HepG2 (cell line): ENCODE results near the gene RABIF. TPM values are rescaled to one million over a fixed set of nuclear protein-coding genes. Genes with fewer than 3 reads are reported as not detected.

Source experiments
- ATAC-seq: fragments of 200-7000 bp; cut with Tn5 transposase; 3 replicates; pipeline ENCODE4 v1.9.1; 2020; ENCODE audit warnings: mild to moderate bottlenecking, moderate library complexity
- BruUV-seq: library from RNA; stranded (reverse); fragments of 400-500 nt; replicated peaks from 2 replicates; lab custom pipeline; 2021; lab: Mats Ljungman, UMichigan
- CTCF ChIA-PET: fragments of 300-600 bp; formaldehyde crosslinking; extraction: SDS; loops from one replicate; lab custom pipeline; 2021; ENCODE audit warnings: low total read pairs, inconsistent platforms, low intra/inter-chr PET ratio; lab: Yijun Ruan, JAX
- POLR2A ChIA-PET: fragments of 350-600 bp; sonication (Branson Sonifier 250); formaldehyde crosslinking; loops from one replicate; lab custom pipeline; 2020; ENCODE audit warnings: antibody characterized with exemption, inconsistent platforms; lab: Yijun Ruan, JAX
- DNase-seq: peaks from one replicate; pipeline ENCODE4 v3.0.0-alpha.2; 2015; ENCODE audit warnings: low spot score
- FAIRE-seq: peaks from 3 replicates; lab custom pipeline; 2011; peaks lifted over from hg19 to GRCh38; lab: Jason Lieb, UNC
- H2AFZ ChIP-seq: one replicate; pipeline ENCODE4 v1.6.1; 2011; ENCODE audit warnings: low read length, inconsistent platforms
- H3K27ac ChIP-seq: fragments of 300-600 bp; 3 replicates; pipeline ENCODE4 v1.8.0; 2011; ENCODE audit warnings: mixed run types, mild to moderate bottlenecking, mixed read lengths, low read length, inconsistent platforms; ENCODE audit not compliant: insufficient read depth; ENCODE audit errors: extremely low read length
- H3K27me3 ChIP-seq, 2 experiments: fragments of 200-600 bp in 1 of 2; 2 replicates in 1 of 2; 3 replicates in 1 of 2; pipeline versions ENCODE4 v1.6.0 to v1.8.0; 2011; ENCODE audit warnings: low read length in 2 of 2, mild to moderate bottlenecking in 2 of 2, moderate library complexity in 2 of 2, inconsistent platforms in 1 of 2; ENCODE audit not compliant: insufficient read depth in 2 of 2, control insufficient read depth in 1 of 2
- H3K36me3 ChIP-seq, 2 experiments: fragments of 200-600 bp in 1 of 2; replicated peaks in 1 of 2; 2 replicates in 1 of 2; 3 replicates in 1 of 2; pipeline versions ENCODE4 v1.5.1 to v1.8.0; 2011; ENCODE audit warnings: low read length in 2 of 2, inconsistent platforms in 1 of 2; ENCODE audit not compliant: insufficient read depth in 2 of 2, control insufficient read depth in 1 of 2
- H3K4me1 ChIP-seq: 2 replicates; pipeline ENCODE4 v1.5.1; 2012; ENCODE audit warnings: low read length, inconsistent platforms; ENCODE audit not compliant: insufficient read depth
- H3K4me2 ChIP-seq: 2 replicates; pipeline ENCODE4 v1.6.0; 2011; ENCODE audit warnings: low read depth, low read length, inconsistent platforms
- H3K4me3 ChIP-seq, 3 experiments: fragments of 200-600 bp in 1 of 3; sonication (generic), shearing (Covaris generic) in 1 of 3; replicated peaks in 1 of 3; 2 replicates each; pipeline ENCODE4 v1.5.1; 2011 to 2016; ENCODE audit warnings: low read length in 3 of 3, inconsistent platforms in 2 of 3, low read depth in 2 of 3, mild to moderate bottlenecking in 2 of 3, control low read depth in 1 of 3, mixed read lengths in 1 of 3; ENCODE audit not compliant: insufficient read depth in 1 of 3
- H3K79me2 ChIP-seq: one replicate; pipeline ENCODE4 v1.6.1; 2011; ENCODE audit warnings: low read length, inconsistent platforms; ENCODE audit not compliant: insufficient read depth
- H3K9ac ChIP-seq: 2 replicates; pipeline ENCODE4 v1.6.0; 2011; ENCODE audit warnings: mild to moderate bottlenecking, low read depth, low read length, inconsistent platforms; ENCODE audit not compliant: insufficient read depth
- H3K9me3 ChIP-seq: 2 replicates; pipeline ENCODE4 v1.5.1; 2012; ENCODE audit warnings: mild to moderate bottlenecking, low read length
- H4K20me1 ChIP-seq: 2 replicates; pipeline ENCODE4 v1.6.0; 2011; ENCODE audit warnings: inconsistent platforms, mild to moderate bottlenecking, low read length, moderate library complexity; ENCODE audit not compliant: insufficient read depth
- PAXIP1 ChIP-seq: sonication (generic); formaldehyde crosslinking; conservative IDR thresholded peaks from 2 replicates; pipeline ENCODE4 v1.4.0; 2020; ENCODE audit warnings: mild to moderate bottlenecking, missing genetic modification reagents, moderate library complexity
- ZNF747 ChIP-seq: sonication (generic); formaldehyde crosslinking; IDR thresholded peaks from 2 replicates; pipeline ENCODE4 v1.8.1; 2023; ENCODE audit warnings: missing genetic modification reagents, mild to moderate bottlenecking, borderline replicate concordance
- WGBS: methylation state at CpG from one replicate; pipeline ENCODE4 v1.1.6; 2017; ENCODE audit warnings: low lambda C conversion rate; 5-methylcytosine and 5-hydroxymethylcytosine counted together
- in situ Hi-C: cut with HindIII; loops from 2 replicates; pipeline ENCODE4 v1.10.0; 2017; ENCODE audit warnings: low pct_unique_long_range_greater_than_20kb; ENCODE audit not compliant: extremely low pct_ligation_motif_present
- intact Hi-C: fragments of 100-400 bp; cut with micrococcal nuclease; formaldehyde crosslinking; loops from one replicate; pipeline ENCODE4 v1.10.0; 2022; ENCODE audit not compliant: unreplicated experiment
- polyA plus RNA-seq, 8 experiments: library from polyadenylated mRNA; depleted of rRNA in 3 of 8; stranded (reverse) in 7 of 8; unstranded in 1 of 8; fragments of >200 nt; fragmentation: Illumina TruSeq in 4 of 8; extraction: Trizol in 4 of 8; gene quantifications; 2 replicates each; pipeline versions ENCODE4 v1.2.1 to v1.2.3, GENCODE V29; 2011 to 2016; ENCODE audit warnings: low read depth in 4 of 8, missing spikeins in 1 of 8, mixed read lengths in 1 of 8; ENCODE audit not compliant: insufficient read depth in 1 of 8
- total RNA-seq, 5 experiments: library from RNA; depleted of rRNA; stranded (reverse); fragments of >200 nt; fragmentation: Illumina TruSeq; extraction: Trizol; gene quantifications; 2 replicates each; pipeline ENCODE4 v1.2.3, GENCODE V29; 2016; ENCODE audit warnings: low read depth in 1 of 5

Gene RABIF
- total and polyA plus RNA-seq, 2 of the 13 experiments (the other 11 are each of a cell fraction or from before 2014, with no cell fraction given), result 7.6 to 8.3 TPM

GRCh38 chr1:202848191-202848542 lies 40.8 kb downstream of the RABIF start:
- no peak overlapping the region for H2AFZ ChIP-seq
- POLR2A ChIA-PET, result interaction anchor here (2.2 to 2.9 kb wide), 2 partner anchors 13 to 40 kb away, joined by 6 to 33 read pairs; partner anchors contain the start of gene RABIF
- peak; percentile 19 for ATAC-seq

More at GRCh38 chr1:202848191-202848542, 40.8 kb downstream of the RABIF start:
- no peak overlapping the region for H3K4me3 ChIP-seq
- WGBS, result 29% methylated on average over 2 of the region's 2 CpGs
- H3K36me3 ChIP-seq, result peaks cover 0 to 5% of the 10 kb centered on the region in 2 experiments; a peak in 1 of 5 replicates
- H3K4me2 ChIP-seq, result no peak overlapping the region
- no peaks in the 10 kb centered on the region for H3K9me3 ChIP-seq
- H3K9ac ChIP-seq, result no peak overlapping the region
- CTCF ChIA-PET, result no interaction called here
- H3K79me2 ChIP-seq, result no peaks in the 10 kb centered on the region
- no peak for DNase-seq
- FAIRE-seq, result no peak
- no peaks in the 10 kb centered on the region for H4K20me1 ChIP-seq
- TF ChIP-seq ZNF747 (CRISPR knock-in tag) (no peak), PAXIP1 (CRISPR knock-in tag) (peak; percentile 20; the same call in 1 of the 2 replicates)
- peak overlapping the region; percentile 41 for H3K27ac ChIP-seq
- intact Hi-C loops (no loop called here), in situ Hi-C loops (no loop called here)
- H3K4me1 ChIP-seq, result peaks cover 50% of the 10 kb centered on the region
- H3K27me3 ChIP-seq, result no peaks in the 10 kb centered on the region
- BruUV-seq, result no TSS peak
